BJ (cell line): ENCODE results near the gene MRPL33. TPM values are rescaled to one million over a fixed set of nuclear protein-coding genes. Genes with fewer than 3 reads are reported as not detected.

Experiments used
- CTCF ChIA-PET: fragments of 350-600 bp; formaldehyde crosslinking; extraction: SDS; loops from one replicate; lab custom pipeline; 2021; ENCODE audit warnings: antibody characterized with exemption, inconsistent platforms; lab: Yijun Ruan, JAX
- POLR2A ChIA-PET: fragments of 300-600 bp; sonication (Branson Sonifier 250); formaldehyde crosslinking; extraction: SDS; loops from one replicate; lab custom pipeline; 2021; ENCODE audit warnings: antibody characterized with exemption; lab: Charles Lee
- DNase-seq: peaks from one replicate; pipeline ENCODE4 v3.0.0-alpha.2; 2011; ENCODE audit warnings: low read depth
- H3K27me3 ChIP-seq: 2 replicates; pipeline ENCODE4 v1.6.0; 2011; ENCODE audit warnings: low read length; ENCODE audit not compliant: control insufficient read depth, insufficient read depth
- H3K36me3 ChIP-seq: 2 replicates; pipeline ENCODE4 v1.5.1; 2011; ENCODE audit warnings: low read length; ENCODE audit not compliant: control insufficient read depth, insufficient read depth
- H3K4me3 ChIP-seq: 2 replicates; pipeline ENCODE4 v1.5.1; 2011; ENCODE audit warnings: low read depth, mild to moderate bottlenecking, control low read depth, low read length
- polyA plus RNA-seq: library from polyadenylated mRNA; depleted of rRNA; stranded (reverse); fragments of >200 nt; gene quantifications from 2 replicates; pipeline ENCODE4 v1.2.3, GENCODE V29; 2011
- TF ChIP-seq, protein P1 (sequence below): IDR thresholded peaks from 2 replicates; pipeline ENCODE4 v1.5.1; 2011; ENCODE audit warnings: low read depth, mild to moderate bottlenecking, control low read depth, inconsistent platforms, low read length, moderate library complexity; ENCODE audit not compliant: insufficient read depth

MRPL33 gene
- polyA plus RNA-seq, 1 experiment = 31.0 TPM

GRCh38 chr2:27814758-27815157 lies 43.2 kb downstream of the MRPL33 start:
- Histone ChIP-seq H3K27me3 (no peaks in the 10 kb centered on the region), H3K36me3 (no peaks in the 10 kb centered on the region), H3K4me3 (no peak overlapping the region)
- TF ChIP-seq, protein P1, sequence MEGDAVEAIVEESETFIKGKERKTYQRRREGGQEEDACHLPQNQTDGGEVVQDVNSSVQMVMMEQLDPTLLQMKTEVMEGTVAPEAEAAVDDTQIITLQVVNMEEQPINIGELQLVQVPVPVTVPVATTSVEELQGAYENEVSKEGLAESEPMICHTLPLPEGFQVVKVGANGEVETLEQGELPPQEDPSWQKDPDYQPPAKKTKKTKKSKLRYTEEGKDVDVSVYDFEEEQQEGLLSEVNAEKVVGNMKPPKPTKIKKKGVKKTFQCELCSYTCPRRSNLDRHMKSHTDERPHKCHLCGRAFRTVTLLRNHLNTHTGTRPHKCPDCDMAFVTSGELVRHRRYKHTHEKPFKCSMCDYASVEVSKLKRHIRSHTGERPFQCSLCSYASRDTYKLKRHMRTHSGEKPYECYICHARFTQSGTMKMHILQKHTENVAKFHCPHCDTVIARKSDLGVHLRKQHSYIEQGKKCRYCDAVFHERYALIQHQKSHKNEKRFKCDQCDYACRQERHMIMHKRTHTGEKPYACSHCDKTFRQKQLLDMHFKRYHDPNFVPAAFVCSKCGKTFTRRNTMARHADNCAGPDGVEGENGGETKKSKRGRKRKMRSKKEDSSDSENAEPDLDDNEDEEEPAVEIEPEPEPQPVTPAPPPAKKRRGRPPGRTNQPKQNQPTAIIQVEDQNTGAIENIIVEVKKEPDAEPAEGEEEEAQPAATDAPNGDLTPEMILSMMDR = no peak
- CTCF ChIA-PET = interaction anchor here (0.9 kb wide), 1 partner anchor 8 kb away, joined by 3 read pairs; no protein-coding TSS in a partner anchor
- POLR2A ChIA-PET = no interaction called here
- DNase-seq = no peak

GRCh38 chr2:27815860-27816438 lies 44.4 kb downstream of the MRPL33 start:
- no peak overlapping the region for H3K4me3 ChIP-seq
- POLR2A ChIA-PET = no interaction called here
- CTCF ChIA-PET = interaction anchor here (1.2 to 1.4 kb wide), 2 partner anchors 21 to 29 kb away, joined by 3 read pairs; no protein-coding TSS in a partner anchor
- no peak for DNase-seq
- H3K36me3 ChIP-seq = no peaks in the 10 kb centered on the region
- TF ChIP-seq, protein P1 = no peak
- H3K27me3 ChIP-seq = no peaks in the 10 kb centered on the region

GRCh38 chr2:27822049-27822448 lies 50.5 kb downstream of the MRPL33 start:
- no peak for DNase-seq
- CTCF ChIA-PET = interaction anchor here (1.1 kb wide), 1 partner anchor 8 kb away, joined by 3 read pairs; no protein-coding TSS in a partner anchor
- H3K27me3 ChIP-seq = no peaks in the 10 kb centered on the region
- H3K4me3 ChIP-seq = no peak overlapping the region
- POLR2A ChIA-PET = no interaction called here
- TF ChIP-seq, protein P1 = no peak
- H3K36me3 ChIP-seq = no peaks in the 10 kb centered on the region

DNA sequence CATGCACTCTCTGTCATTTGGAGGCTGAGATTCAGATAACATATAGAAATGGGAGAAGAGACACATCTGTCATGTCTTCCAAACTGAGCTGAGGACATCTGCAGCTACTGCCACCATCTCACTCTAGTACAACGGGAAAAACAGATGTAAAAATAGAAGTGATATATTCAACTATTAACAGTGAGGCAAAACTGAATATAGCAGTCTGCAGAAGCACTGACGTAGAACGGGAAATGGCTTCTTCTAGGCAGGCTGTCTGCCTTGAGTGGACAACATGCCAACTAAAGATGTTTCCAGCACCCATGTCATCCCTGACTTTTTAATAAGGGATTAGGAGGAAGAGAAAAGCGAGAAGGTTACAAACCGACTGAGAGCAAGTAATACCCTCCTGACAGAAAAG lies 51.6 kb downstream of the MRPL33 start:
- Histone ChIP-seq H3K4me3 (no peak overlapping the region), H3K36me3 (no peaks in the 10 kb centered on the region), H3K27me3 (no peaks in the 10 kb centered on the region)
- TF ChIP-seq, protein P1 = no peak
- POLR2A ChIA-PET = no interaction called here
- CTCF ChIA-PET = interaction anchor here (0.9 to 1.5 kb wide), 2 partner anchors 8 to 16 kb away, joined by 3 to 4 read pairs; no protein-coding TSS in a partner anchor
- DNase-seq = no peak

DNA sequence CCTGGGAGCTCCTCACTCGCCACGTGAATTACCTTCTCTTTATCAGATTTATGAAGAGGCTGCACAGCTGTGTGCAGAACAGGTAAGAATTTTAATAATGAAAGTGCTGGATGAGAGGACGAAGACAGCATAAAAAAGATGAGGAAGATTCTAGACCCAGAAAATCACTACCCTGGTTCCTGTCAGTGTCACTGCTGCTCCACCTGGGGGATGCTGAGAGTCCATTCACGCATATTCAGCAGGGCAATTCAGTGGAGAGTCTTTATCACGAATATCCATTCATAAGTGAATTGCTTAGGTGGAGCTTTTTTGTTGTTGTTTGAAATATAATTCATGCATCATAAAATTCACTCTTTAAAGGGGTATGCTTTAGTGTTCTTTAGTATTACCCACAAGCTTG lies 52.0 kb downstream of the MRPL33 start:
- ChIA-PET CTCF (interaction anchor here (0.9 to 1.5 kb wide), 2 partner anchors 9 to 17 kb away, joined by 3 to 4 read pairs; no protein-coding TSS in a partner anchor), POLR2A (no interaction called here)
- Histone ChIP-seq H3K27me3 (no peaks in the 10 kb centered on the region), H3K4me3 (no peak overlapping the region), H3K36me3 (no peaks in the 10 kb centered on the region)
- TF ChIP-seq, protein P1 = no peak
- no peak for DNase-seq
